Smooth muscle cell (in vitro differentiated cells): Measurements from ENCODE around the gene FGGY. TPM values are rescaled to one million over a fixed set of nuclear protein-coding genes. Genes with fewer than 3 reads are reported as not detected.

Experiments used
- DNase-seq: peaks from one replicate; lab custom pipeline; 2025; ENCODE audit not compliant: unreplicated experiment; lab: John Stamatoyannopoulos, UW
- H2AFZ ChIP-seq: fragments of 200-600 bp; sonication (generic); 2 replicates; pipeline ENCODE4 v1.6.0; 2016; ENCODE audit warnings: antibody characterized with exemption, low read depth, mild to moderate bottlenecking
- H3F3A ChIP-seq: fragments of 200-600 bp; sonication (generic); 2 replicates; pipeline ENCODE4 v1.6.0; 2017; ENCODE audit warnings: antibody characterized with exemption, low read depth
- H3K27ac ChIP-seq: fragments of 200-600 bp; sonication (generic); 2 replicates; pipeline ENCODE4 v1.5.1; 2016; ENCODE audit warnings: low read depth, mild to moderate bottlenecking
- H3K27me3 ChIP-seq: fragments of 200-600 bp; sonication (generic); 2 replicates; pipeline ENCODE4 v1.6.1; 2016; ENCODE audit warnings: low read depth, mild to moderate bottlenecking
- H3K36me3 ChIP-seq: fragments of 200-600 bp; sonication (generic); 2 replicates; pipeline ENCODE4 v1.5.1; 2016; ENCODE audit warnings: low read depth
- H3K4me1 ChIP-seq: fragments of 200-600 bp; sonication (generic); 2 replicates; pipeline ENCODE4 v1.5.1; 2016; ENCODE audit warnings: low read depth
- H3K4me2 ChIP-seq: fragments of 200-600 bp; sonication (generic); 2 replicates; pipeline ENCODE4 v1.6.0; 2016; ENCODE audit warnings: mild to moderate bottlenecking
- H3K4me3 ChIP-seq: fragments of 200-600 bp; sonication (generic); 2 replicates; pipeline ENCODE4 v1.5.1; 2016; ENCODE audit warnings: mild to moderate bottlenecking
- H3K79me2 ChIP-seq: fragments of 200-600 bp; sonication (generic); 2 replicates; pipeline ENCODE4 v1.6.0; 2016; ENCODE audit warnings: low read depth, mild to moderate bottlenecking
- H3K9ac ChIP-seq: fragments of 200-600 bp; sonication (generic); 2 replicates; pipeline ENCODE4 v1.6.0; 2016; ENCODE audit warnings: low read depth
- H3K9me3 ChIP-seq: fragments of 200-600 bp; sonication (generic); replicated peaks from 2 replicates; pipeline ENCODE4 v1.5.1; 2016; ENCODE audit warnings: low read depth
- H4K20me1 ChIP-seq: fragments of 200-600 bp; sonication (generic); 2 replicates; pipeline ENCODE4 v1.6.0; 2016; ENCODE audit warnings: low read depth
- WGBS: methylation state at CpG from one replicate; pipeline ENCODE4 v1.1.7; 2016; ENCODE audit warnings: low lambda C conversion rate; 5-methylcytosine and 5-hydroxymethylcytosine counted together
- polyA plus RNA-seq: library from polyadenylated mRNA; unstranded; fragments of >200 nt; fragmentation: Nextera tagmentation; extraction: Ambion mirVana; gene quantifications from 2 replicates; pipeline ENCODE4 v1.2.1, GENCODE V29; 2016
- total RNA-seq: library from RNA; depleted of rRNA; stranded (reverse); fragments of >200 nt; gene quantifications from 2 replicates; pipeline ENCODE4 v1.2.3, GENCODE V29; 2014
- TF ChIP-seq, protein P1 (sequence below): fragments of 200-600 bp; sonication (generic); IDR thresholded peaks from 2 replicates; pipeline ENCODE4 v1.5.1; 2017; ENCODE audit warnings: borderline replicate concordance, mild to moderate bottlenecking, antibody characterized with exemption; ENCODE audit not compliant: insufficient read depth, poor library complexity, severe bottlenecking

Gene FGGY
- total and polyA plus RNA-seq, 2 experiments from 2014 or later: 5.1 to 9.2 TPM

DNA sequence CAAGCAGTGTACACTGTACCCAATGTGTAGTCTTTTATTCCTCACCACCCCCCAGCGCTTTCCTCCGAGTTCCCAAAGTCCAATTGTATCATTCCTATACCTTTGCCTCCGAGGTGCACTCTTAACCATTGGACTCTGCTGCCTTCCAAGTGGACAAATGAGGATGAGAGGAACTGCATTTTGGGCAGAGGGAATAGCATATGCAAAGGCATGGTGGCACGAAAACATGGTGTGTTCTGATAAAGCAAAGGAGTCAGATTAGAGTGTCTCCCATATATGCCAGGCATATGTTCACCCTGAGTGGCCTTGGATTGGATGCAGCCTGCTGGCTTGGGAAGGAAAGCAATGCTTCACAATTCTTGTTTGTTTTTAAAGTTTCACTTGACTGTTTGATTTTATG, 25.5 kb downstream of the FGGY start:
- no peak for DNase-seq
- TF ChIP-seq, protein P1, sequence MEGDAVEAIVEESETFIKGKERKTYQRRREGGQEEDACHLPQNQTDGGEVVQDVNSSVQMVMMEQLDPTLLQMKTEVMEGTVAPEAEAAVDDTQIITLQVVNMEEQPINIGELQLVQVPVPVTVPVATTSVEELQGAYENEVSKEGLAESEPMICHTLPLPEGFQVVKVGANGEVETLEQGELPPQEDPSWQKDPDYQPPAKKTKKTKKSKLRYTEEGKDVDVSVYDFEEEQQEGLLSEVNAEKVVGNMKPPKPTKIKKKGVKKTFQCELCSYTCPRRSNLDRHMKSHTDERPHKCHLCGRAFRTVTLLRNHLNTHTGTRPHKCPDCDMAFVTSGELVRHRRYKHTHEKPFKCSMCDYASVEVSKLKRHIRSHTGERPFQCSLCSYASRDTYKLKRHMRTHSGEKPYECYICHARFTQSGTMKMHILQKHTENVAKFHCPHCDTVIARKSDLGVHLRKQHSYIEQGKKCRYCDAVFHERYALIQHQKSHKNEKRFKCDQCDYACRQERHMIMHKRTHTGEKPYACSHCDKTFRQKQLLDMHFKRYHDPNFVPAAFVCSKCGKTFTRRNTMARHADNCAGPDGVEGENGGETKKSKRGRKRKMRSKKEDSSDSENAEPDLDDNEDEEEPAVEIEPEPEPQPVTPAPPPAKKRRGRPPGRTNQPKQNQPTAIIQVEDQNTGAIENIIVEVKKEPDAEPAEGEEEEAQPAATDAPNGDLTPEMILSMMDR: no peak
- Histone ChIP-seq H3K4me3 (no peak overlapping the region), H3K9me3 (no peaks in the 10 kb centered on the region), H3K36me3 (no peaks in the 10 kb centered on the region), H2AFZ (no peak overlapping the region), H3K9ac (no peak overlapping the region), H4K20me1 (no peaks in the 10 kb centered on the region), H3K4me2 (no peak overlapping the region), H3F3A (no peaks in the 10 kb centered on the region), H3K79me2 (no peaks in the 10 kb centered on the region), H3K27ac (no peak overlapping the region), H3K27me3 (no peaks in the 10 kb centered on the region), H3K4me1 (peaks cover 2% of the 10 kb centered on the region)
- WGBS: 93% methylated on average over 4 of the region's 4 CpGs

DNA sequence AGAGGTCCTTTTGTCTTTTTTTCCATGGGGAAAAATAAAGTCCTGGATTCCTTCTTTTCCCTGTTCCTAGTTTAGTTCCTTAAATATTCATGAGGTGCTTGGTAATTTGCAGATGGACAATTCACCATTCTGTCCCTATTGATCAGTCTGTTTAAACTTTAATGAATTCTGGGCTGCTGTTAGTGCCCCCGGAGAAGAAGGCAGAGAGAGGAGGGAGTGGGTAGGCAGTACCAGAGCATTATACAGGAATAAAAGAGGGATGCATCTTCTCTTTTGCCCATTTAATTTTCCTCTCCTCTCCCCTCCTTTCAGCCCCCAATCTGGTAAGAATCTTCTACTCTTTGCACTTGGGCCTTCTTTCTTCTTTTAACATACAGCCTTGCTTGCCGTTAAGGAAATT, 25.9 kb downstream of the FGGY start:
- Histone ChIP-seq H3K27ac (no peak overlapping the region), H3K4me2 (no peak overlapping the region), H3K9me3 (no peaks in the 10 kb centered on the region), H2AFZ (no peak overlapping the region), H3K9ac (no peak overlapping the region), H3K36me3 (no peaks in the 10 kb centered on the region), H3K4me1 (no peaks in the 10 kb centered on the region), H3K27me3 (no peaks in the 10 kb centered on the region), H4K20me1 (no peaks in the 10 kb centered on the region), H3K79me2 (no peaks in the 10 kb centered on the region), H3K4me3 (no peak overlapping the region), H3F3A (no peaks in the 10 kb centered on the region)
- no peak for DNase-seq
- WGBS: 85% methylated on average over 2 of the region's 2 CpGs
- TF ChIP-seq, protein P1: no peak

DNA sequence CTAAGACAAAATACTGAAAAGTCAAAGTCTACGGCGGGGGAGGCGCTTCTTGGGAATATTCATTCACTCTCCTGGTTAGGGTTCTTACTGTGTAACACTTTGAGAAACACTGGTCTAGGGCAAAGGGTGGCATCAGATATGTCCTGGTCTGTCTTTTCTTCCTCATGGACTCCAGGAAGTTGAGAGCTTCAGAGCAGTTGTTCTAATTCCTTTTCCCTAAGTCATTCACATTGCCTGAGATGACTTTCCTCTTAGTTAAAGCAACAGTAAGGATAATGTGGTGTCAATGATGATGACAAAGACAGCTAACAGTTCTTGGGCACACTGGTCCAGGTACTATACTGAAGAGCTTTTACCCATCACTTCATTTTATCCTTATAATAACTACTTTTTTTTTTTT, 27.0 kb downstream of the FGGY start:
- no peaks in the 10 kb centered on the region for H3K9me3 ChIP-seq
- 99% methylated on average over 3 of the region's 3 CpGs for WGBS
- DNase-seq: no peak

DNA sequence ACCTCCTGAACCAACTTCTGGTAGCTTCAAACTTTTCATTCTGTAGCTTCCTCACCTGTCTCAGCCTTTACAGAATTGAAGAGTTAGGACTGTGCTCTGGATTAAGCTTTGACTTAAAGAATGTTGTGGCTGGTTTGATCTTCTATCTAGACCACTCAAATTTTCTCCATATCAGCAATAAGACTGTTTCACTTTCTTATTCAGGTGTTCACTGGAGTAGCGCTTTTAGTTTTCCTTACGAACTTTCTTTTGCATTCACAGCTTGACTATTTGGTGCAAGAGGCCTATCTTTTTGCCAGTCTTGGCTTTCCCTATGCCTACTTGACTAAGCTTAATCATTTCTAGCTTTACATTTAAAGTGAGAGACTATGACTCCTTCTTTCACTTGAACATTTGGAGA, 31.5 kb downstream of the FGGY start:
- DNase-seq: no peak
- no peaks in the 10 kb centered on the region for H3K27me3 ChIP-seq
- no peaks in the 10 kb centered on the region for H3K36me3 ChIP-seq
- H3K27ac ChIP-seq: no peak overlapping the region
- H3K9me3 ChIP-seq: no peaks in the 10 kb centered on the region
- no peak overlapping the region for H2AFZ ChIP-seq
- H4K20me1 ChIP-seq: no peaks in the 10 kb centered on the region
- TF ChIP-seq, protein P1: no peak
- H3K9ac ChIP-seq: no peak overlapping the region
- H3K79me2 ChIP-seq: no peaks in the 10 kb centered on the region
- H3K4me2 ChIP-seq: no peak overlapping the region
- no peaks in the 10 kb centered on the region for H3F3A ChIP-seq
- H3K4me3 ChIP-seq: no peak overlapping the region
- no peaks in the 10 kb centered on the region for H3K4me1 ChIP-seq
- 93% methylated on average over 2 of the region's 2 CpGs for WGBS

More for the DNA sequence above, 27.0 kb downstream of the FGGY start:
- Histone ChIP-seq H2AFZ (no peak overlapping the region), H3K79me2 (no peaks in the 10 kb centered on the region), H3K4me3 (no peak overlapping the region), H3F3A (no peaks in the 10 kb centered on the region), H3K27ac (no peak overlapping the region), H3K4me1 (no peaks in the 10 kb centered on the region), H3K9ac (no peak overlapping the region), H3K36me3 (no peaks in the 10 kb centered on the region), H3K27me3 (no peaks in the 10 kb centered on the region), H3K4me2 (no peak overlapping the region), H4K20me1 (no peaks in the 10 kb centered on the region)
- TF ChIP-seq, protein P1: no peak
